ENCODE results near the gene ZCCHC9. TPM values are rescaled to one million over a fixed set of nuclear protein-coding genes. Genes with fewer than 3 reads are reported as not detected.
"Not testable (repeated sequence)": the region's sequence is repeated elsewhere in the genome, so short reads cannot be mapped to it uniquely, and the experiment has no call there.

Gene ZCCHC9
- total and polyA plus RNA-seq, 4 experiments from 2014 or later: 20.0 to 26.1 (median 25.2) TPM

DNA sequence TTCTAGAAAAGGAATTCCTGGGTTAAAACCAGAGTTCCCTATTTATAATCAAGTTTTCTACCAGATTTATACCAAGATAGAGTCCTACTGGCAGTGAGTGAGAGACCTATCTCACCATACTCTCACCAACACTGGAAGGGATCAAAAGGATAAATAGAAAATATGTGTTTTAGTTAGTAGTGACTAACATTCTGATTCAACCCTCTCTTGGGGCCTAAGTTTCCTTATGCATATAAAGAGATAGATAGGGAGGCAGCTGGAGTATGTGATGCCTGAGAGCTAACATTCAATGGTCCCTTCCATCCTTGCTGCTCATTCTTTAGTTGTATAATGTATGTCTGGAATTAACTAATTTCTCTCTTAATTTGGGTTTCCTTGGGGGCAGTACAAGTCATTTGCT lies 36.3 kb upstream of the ZCCHC9 start:
- Mint-ChIP-seq H3K27ac (no peak overlapping the region), H3K36me3 (peaks cover 40 to 51% of the 10 kb centered on the region in 2 donors), H3K4me1 (peaks cover 0 to 4% (median 2%) of the 10 kb centered on the region in 4 donors), H3K4me3 (no peak overlapping the region), H3K27me3 (no peaks in the 10 kb centered on the region), H3K9me3 (peaks cover 0 to 37% (median 27%) of the 10 kb centered on the region in 8 donors)
- intact Hi-C loops (cut with micrococcal nuclease): no loop called here
- Histone ChIP-seq H3K27ac (ENCODE audit: low read depth, low read length) (no peak overlapping the region), H3K4me3 (ENCODE audit: low read length in 2 of 2) (no peak overlapping the region), H3K4me1 (ENCODE audit: insufficient read depth, low read length) (no peaks in the 10 kb centered on the region), H3K36me3 (ENCODE audit: insufficient read depth, low read length) (no peaks in the 10 kb centered on the region), H3K9me3 (ENCODE audit: control insufficient read depth in 1 of 2, low read length in 2 of 2) (no peaks in the 10 kb centered on the region), H3K27me3 (ENCODE audit: insufficient read depth, low read length) (no peaks in the 10 kb centered on the region)
- ChIA-PET CTCF (ENCODE audit: partially characterized antibody) (no interaction called here), POLR2A (ENCODE audit: partially characterized antibody) (no interaction called here)
- no peak for DNase-seq

DNA sequence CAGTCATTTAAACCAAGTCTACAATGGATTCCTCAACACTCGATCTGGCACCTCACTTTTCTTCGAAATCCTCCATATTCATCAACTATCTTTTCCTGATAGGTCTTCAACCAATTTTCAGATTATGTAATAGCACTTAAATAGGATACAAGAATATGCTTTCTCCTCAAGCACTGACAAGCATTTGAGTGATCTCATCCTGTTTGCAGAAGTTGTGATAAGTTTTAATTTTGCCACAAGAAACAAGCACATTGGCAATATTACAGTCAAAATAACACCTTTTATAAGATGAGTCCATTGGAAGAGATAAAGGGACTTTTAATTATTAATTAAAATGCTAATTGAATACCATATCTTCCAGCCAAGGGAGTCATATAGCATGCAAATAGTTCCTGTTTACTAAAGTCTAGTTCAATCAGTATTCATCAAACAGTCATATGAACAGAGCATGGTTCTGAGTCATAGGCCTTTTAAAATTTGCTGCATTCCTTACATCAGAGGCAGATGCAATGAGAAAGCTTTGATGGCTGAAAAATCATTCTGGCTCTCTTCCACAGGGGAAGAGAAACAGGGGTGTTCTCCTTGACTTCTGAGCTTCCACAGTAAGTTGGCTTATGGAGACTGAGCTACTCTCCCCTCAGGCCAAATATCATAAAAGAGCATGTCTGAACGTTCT lies 32.7 kb upstream of the ZCCHC9 start:
- peaks cover 0 to 19% (median 6%) of the 10 kb centered on the region in 4 donors for H3K4me1 Mint-ChIP-seq
- no peak for DNase-seq
- H3K9me3 Mint-ChIP-seq: peaks cover 2 to 32% (median 25%) of the 10 kb centered on the region in 8 donors
- Histone ChIP-seq H3K27me3 (ENCODE audit: insufficient read depth, low read length) (no peaks in the 10 kb centered on the region), H3K9me3 (ENCODE audit: control insufficient read depth in 1 of 2, low read length in 2 of 2) (no peaks in the 10 kb centered on the region), H3K4me3 (ENCODE audit: low read length in 2 of 2) (no peak overlapping the region), H3K36me3 (ENCODE audit: insufficient read depth, low read length) (no peaks in the 10 kb centered on the region), H3K27ac (ENCODE audit: low read depth, low read length) (no peak overlapping the region), H3K4me1 (ENCODE audit: insufficient read depth, low read length) (no peaks in the 10 kb centered on the region)
- no peak overlapping the region for H3K4me3 Mint-ChIP-seq
- intact Hi-C loops (cut with micrococcal nuclease): no loop called here
- CTCF ChIA-PET (ENCODE audit: partially characterized antibody): no interaction called here
- H3K27me3 Mint-ChIP-seq: no peaks in the 10 kb centered on the region
- peaks cover 31 to 40% of the 10 kb centered on the region in 2 donors for H3K36me3 Mint-ChIP-seq
- POLR2A ChIA-PET (ENCODE audit: partially characterized antibody): no interaction called here
- H3K27ac Mint-ChIP-seq: no peak overlapping the region

DNA sequence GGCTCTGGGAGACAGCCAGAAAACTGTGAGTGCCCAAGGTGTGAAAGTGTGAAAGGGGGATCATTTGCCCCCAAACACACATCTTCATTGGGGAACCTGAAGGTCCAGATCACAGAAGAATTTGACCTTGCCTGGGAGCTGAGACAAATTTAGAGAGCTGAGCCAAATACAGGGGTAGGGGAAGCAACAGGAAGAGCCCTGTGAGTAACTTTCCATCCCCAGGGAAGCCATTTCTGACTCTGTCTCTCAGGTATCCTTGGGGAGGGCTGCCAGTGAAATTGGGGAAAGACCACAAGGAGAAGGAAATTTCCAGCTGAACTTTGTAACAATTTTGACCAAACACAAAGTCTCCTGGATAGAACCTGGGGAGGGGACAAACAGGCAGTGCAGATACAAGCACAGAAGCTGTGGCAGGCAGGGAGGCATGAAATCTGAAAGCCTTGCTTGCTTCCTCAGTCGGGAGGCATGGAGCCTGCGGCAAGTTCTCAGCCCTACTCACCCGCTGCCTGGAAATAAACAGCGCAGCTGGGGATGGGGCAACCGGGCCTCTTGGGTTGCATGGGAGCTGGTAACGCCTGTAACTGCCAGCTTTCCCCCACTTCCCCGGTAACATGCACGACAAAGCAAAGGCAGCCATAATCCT lies 31.5 kb upstream of the ZCCHC9 start:
- CTCF ChIA-PET (ENCODE audit: partially characterized antibody): no interaction called here
- intact Hi-C loops (cut with micrococcal nuclease): no loop called here
- no peak for DNase-seq

DNA sequence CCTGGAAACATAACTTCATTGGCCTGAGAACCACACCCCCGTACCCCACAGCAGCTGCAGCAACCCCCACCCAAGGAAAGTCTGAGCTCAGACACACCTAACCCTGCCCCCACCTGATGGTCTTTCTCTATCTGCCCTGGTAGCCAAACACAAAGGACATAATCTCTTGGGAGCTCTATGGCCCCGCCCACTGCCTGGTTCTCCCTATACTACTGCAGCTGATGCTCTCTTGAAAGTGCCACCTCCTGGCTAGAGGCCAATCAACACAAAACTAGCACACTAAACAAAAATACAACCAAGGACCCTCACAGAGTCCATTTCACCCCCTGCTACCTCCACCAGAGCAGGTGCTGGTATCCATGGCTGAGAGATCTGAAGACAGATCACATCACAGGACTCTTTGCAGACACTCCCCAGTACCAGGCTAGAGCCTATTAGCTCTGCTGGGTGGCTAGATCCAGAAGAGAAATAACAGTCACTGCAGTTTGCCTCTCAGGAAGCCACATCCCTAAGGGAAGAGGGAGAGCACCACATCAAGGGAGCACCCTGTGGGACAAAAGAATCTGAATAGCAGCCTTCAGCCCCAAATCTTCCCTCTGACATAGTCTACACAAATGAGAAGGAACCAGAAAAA lies 30.9 kb upstream of the ZCCHC9 start:
- POLR2A ChIA-PET (ENCODE audit: partially characterized antibody); H3K27me3 ChIP-seq (ENCODE audit: insufficient read depth, low read length); H3K36me3 ChIP-seq (ENCODE audit: insufficient read depth, low read length); CTCF ChIA-PET (ENCODE audit: partially characterized antibody); H3K9me3 ChIP-seq (ENCODE audit: control insufficient read depth in 1 of 2, low read length in 2 of 2); intact Hi-C loops (cut with micrococcal nuclease); H3K4me3 ChIP-seq (ENCODE audit: low read length in 2 of 2); H3K27me3 Mint-ChIP-seq; H3K27ac ChIP-seq (ENCODE audit: low read depth, low read length); H3K4me1 ChIP-seq (ENCODE audit: insufficient read depth, low read length); H3K27ac Mint-ChIP-seq; DNase-seq: not testable (repeated sequence)
- peak overlapping the region in 1 of 8 donors; percentile 31 for H3K4me3 Mint-ChIP-seq
- peaks cover 0 to 28% (median 7%) of the 10 kb centered on the region in 4 donors for H3K4me1 Mint-ChIP-seq
- H3K36me3 Mint-ChIP-seq: peaks cover 37 to 42% of the 10 kb centered on the region in 2 donors
- H3K9me3 Mint-ChIP-seq: peaks cover 10 to 43% (median 30%) of the 10 kb centered on the region in 8 donors

More for the DNA sequence above, 31.5 kb upstream of the ZCCHC9 start:
- no peak overlapping the region for H3K4me3 ChIP-seq (ENCODE audit: low read length in 2 of 2)
- H3K4me3 Mint-ChIP-seq: no peak overlapping the region
- H3K4me1 Mint-ChIP-seq: peaks cover 0 to 23% (median 7%) of the 10 kb centered on the region in 4 donors
- no peaks in the 10 kb centered on the region for H3K4me1 ChIP-seq (ENCODE audit: insufficient read depth, low read length)
- H3K27me3 Mint-ChIP-seq: no peaks in the 10 kb centered on the region
- no peaks in the 10 kb centered on the region for H3K27me3 ChIP-seq (ENCODE audit: insufficient read depth, low read length)
- H3K36me3 ChIP-seq (ENCODE audit: insufficient read depth, low read length): no peaks in the 10 kb centered on the region
- H3K27ac Mint-ChIP-seq: no peak overlapping the region
- H3K9me3 ChIP-seq (ENCODE audit: control insufficient read depth in 1 of 2, low read length in 2 of 2): no peaks in the 10 kb centered on the region
- no peak overlapping the region for H3K27ac ChIP-seq (ENCODE audit: low read depth, low read length)
- H3K9me3 Mint-ChIP-seq: peaks cover 7 to 37% (median 25%) of the 10 kb centered on the region in 8 donors
- POLR2A ChIA-PET (ENCODE audit: partially characterized antibody): no interaction called here
- H3K36me3 Mint-ChIP-seq: peaks cover 31 to 40% of the 10 kb centered on the region in 2 donors

DNA sequence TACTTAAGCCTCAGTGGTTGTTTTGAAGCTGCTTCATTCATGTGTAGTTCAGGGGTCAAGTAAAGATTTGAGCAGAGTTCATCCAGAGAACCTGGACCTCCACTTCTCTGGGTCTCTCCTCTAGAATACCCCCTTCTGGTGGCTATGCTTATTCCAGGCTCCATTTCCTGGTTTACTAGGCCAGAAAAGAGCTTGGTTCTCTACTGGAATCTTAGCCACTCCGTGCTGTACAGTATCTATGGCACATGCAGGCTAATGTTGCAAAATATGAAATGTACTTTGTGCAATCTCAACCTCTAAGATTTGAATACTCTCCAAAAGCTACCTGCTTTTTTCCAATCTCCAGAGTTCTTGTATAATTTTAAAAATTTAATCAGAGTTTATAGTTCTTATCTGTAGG lies 17.4 kb upstream of the ZCCHC9 start:
- intact Hi-C loops (cut with micrococcal nuclease): no loop called here
- H3K4me3 Mint-ChIP-seq: no peak overlapping the region
- Histone ChIP-seq H3K9me3 (ENCODE audit: control insufficient read depth in 1 of 2, low read length in 2 of 2) (no peaks in the 10 kb centered on the region), H3K36me3 (ENCODE audit: insufficient read depth, low read length) (no peaks in the 10 kb centered on the region), H3K27me3 (ENCODE audit: insufficient read depth, low read length) (no peaks in the 10 kb centered on the region), H3K4me3 (ENCODE audit: low read length in 2 of 2) (no peak overlapping the region), H3K4me1 (ENCODE audit: insufficient read depth, low read length) (peaks cover 16% of the 10 kb centered on the region), H3K27ac (ENCODE audit: low read depth, low read length) (no peak overlapping the region)
- no peak overlapping the region for H3K27ac Mint-ChIP-seq
- H3K27me3 Mint-ChIP-seq: no peaks in the 10 kb centered on the region
- peaks cover 12 to 29% (median 23%) of the 10 kb centered on the region in 4 donors for H3K4me1 Mint-ChIP-seq
- H3K36me3 Mint-ChIP-seq: peaks cover 6% of the 10 kb centered on the region in 2 donors
- no peak for DNase-seq
- ChIA-PET CTCF (ENCODE audit: partially characterized antibody) (interaction anchor here (0.9 kb wide), 1 partner anchor 15 kb away, joined by 3 read pairs; no protein-coding TSS in a partner anchor), POLR2A (ENCODE audit: partially characterized antibody) (no interaction called here)
- peaks cover 0 to 8% (median 0%) of the 10 kb centered on the region in 8 donors for H3K9me3 Mint-ChIP-seq

DNA sequence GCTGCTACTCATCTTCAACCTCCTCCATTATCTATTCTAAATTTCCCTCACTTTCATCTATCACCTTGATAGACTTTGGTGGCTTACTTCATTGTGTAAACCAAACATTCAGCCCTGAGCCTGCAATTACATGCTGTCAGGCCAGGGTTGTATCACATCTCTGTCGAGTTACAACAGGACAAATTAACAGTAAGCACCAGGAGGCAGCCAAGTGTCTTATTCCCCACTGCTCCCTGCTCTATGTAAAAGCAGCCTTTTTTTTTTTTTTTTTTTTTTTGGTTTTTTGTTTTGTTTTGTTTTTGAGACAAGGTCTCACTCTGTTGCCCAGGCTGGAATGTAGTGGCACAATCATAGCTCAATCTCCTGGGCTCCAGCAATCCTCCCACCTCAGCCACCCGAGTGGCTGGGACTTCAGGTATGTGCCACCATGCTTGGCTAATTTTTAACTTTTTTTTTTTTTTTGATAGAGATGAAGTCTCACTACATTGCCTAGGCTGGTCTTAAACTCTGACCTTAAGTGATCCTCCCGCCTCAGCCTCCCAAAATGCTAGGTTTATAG lies 15.2 kb upstream of the ZCCHC9 start:
- no peaks in the 10 kb centered on the region for H3K36me3 ChIP-seq (ENCODE audit: insufficient read depth, low read length)
- no peak for DNase-seq
- no peak overlapping the region for H3K4me3 ChIP-seq (ENCODE audit: low read length in 2 of 2)
- peaks cover 25% of the 10 kb centered on the region for H3K4me1 ChIP-seq (ENCODE audit: insufficient read depth, low read length)
- H3K36me3 Mint-ChIP-seq: peaks cover 2 to 16% of the 10 kb centered on the region in 2 donors
- no peaks in the 10 kb centered on the region for H3K27me3 Mint-ChIP-seq
- H3K9me3 ChIP-seq (ENCODE audit: control insufficient read depth in 1 of 2, low read length in 2 of 2): no peaks in the 10 kb centered on the region
- H3K27ac Mint-ChIP-seq: no peak overlapping the region
- no peak overlapping the region for H3K27ac ChIP-seq (ENCODE audit: low read depth, low read length)
- H3K27me3 ChIP-seq (ENCODE audit: insufficient read depth, low read length): no peaks in the 10 kb centered on the region
- POLR2A ChIA-PET (ENCODE audit: partially characterized antibody): interaction anchor here (0.6 kb wide), 1 partner anchor 1766 kb away, joined by 3 read pairs; no protein-coding TSS in a partner anchor
- peaks cover 24 to 51% (median 40%) of the 10 kb centered on the region in 4 donors for H3K4me1 Mint-ChIP-seq
- peak overlapping the region in 1 of 8 donors; percentile 43 for H3K4me3 Mint-ChIP-seq
- intact Hi-C loops (cut with micrococcal nuclease): no loop called here
- peaks cover 0 to 8% (median 4%) of the 10 kb centered on the region in 8 donors for H3K9me3 Mint-ChIP-seq
- CTCF ChIA-PET (ENCODE audit: partially characterized antibody): interaction anchor here (0.7 to 4.4 kb wide), 2 partner anchors 13 to 295 kb away, joined by 3 to 20 read pairs; no protein-coding TSS in a partner anchor

DNA sequence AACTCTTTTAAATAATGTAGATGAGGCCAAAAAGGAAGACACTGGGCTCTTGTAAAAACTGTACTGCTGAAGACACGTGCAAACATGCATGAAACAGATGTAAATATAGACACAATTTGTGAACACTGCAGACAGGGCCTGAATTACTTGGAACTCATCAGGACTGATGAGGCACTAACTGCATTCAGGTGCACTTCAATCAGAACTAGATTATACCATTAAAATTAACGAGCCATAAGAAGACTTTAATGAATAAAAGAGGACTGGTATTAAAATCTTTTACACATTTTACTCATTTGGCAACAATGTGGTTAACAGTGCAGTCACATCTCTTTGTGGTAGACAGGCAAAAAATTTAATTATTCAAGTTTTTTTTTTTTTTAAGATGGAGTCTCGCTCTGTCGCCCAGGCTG lies 13.4 kb upstream of the ZCCHC9 start:
- Histone ChIP-seq H3K36me3 (ENCODE audit: insufficient read depth, low read length) (no peaks in the 10 kb centered on the region), H3K27ac (ENCODE audit: low read depth, low read length) (no peak overlapping the region), H3K4me1 (ENCODE audit: insufficient read depth, low read length) (peaks cover 32% of the 10 kb centered on the region), H3K9me3 (ENCODE audit: control insufficient read depth in 1 of 2, low read length in 2 of 2) (no peaks in the 10 kb centered on the region), H3K4me3 (ENCODE audit: low read length in 2 of 2) (no peak overlapping the region), H3K27me3 (ENCODE audit: insufficient read depth, low read length) (no peaks in the 10 kb centered on the region)
- DNase-seq: no peak
- H3K4me3 Mint-ChIP-seq: peak overlapping the region in 6 of 8 donors; percentile 14 to 62 (median 40)
- H3K9me3 Mint-ChIP-seq: peaks cover 4 to 16% (median 10%) of the 10 kb centered on the region in 8 donors
- H3K4me1 Mint-ChIP-seq: peaks cover 35 to 66% (median 53%) of the 10 kb centered on the region in 4 donors
- CTCF ChIA-PET (ENCODE audit: partially characterized antibody): interaction anchor here (0.7 to 4.4 kb wide), 2 partner anchors 11 to 138 kb away, joined by 4 to 20 read pairs; no protein-coding TSS in a partner anchor
- intact Hi-C loops (cut with micrococcal nuclease): no loop called here
- H3K27ac Mint-ChIP-seq: peak overlapping the region in 1 of 7 donors; percentile 29
- H3K36me3 Mint-ChIP-seq: peaks cover 12 to 24% of the 10 kb centered on the region in 2 donors
- no peaks in the 10 kb centered on the region for H3K27me3 Mint-ChIP-seq
- POLR2A ChIA-PET (ENCODE audit: partially characterized antibody): interaction anchor here (1.0 kb wide), 1 partner anchor 14 kb away, joined by 4 read pairs; no protein-coding TSS in a partner anchor

Measured in CD4-positive, alpha-beta memory T cell (primary cell).